ENCODE results near the gene SMARCA4.

DNA sequence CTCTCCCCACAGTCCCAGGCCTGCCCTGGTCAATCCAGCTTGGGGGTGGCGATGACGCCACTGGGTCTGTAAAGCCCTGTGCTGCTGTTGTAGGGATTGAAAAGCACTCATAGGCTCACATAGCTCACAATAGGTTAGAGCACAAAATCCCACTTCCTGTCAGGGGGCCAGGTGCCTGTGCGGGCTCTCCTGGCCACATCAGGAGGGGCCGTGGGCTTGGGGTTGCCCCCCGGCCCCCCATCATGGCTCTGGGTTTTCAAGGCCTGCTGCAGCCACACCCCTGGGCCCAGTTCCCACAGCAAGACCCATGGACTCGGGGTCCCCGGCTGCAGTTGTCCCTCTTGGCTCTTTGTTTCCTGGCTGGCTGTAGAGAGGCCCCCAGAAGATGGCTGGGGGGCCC lies 62.9 kb downstream of the SMARCA4 start:
- TF ChIP-seq, protein P1, sequence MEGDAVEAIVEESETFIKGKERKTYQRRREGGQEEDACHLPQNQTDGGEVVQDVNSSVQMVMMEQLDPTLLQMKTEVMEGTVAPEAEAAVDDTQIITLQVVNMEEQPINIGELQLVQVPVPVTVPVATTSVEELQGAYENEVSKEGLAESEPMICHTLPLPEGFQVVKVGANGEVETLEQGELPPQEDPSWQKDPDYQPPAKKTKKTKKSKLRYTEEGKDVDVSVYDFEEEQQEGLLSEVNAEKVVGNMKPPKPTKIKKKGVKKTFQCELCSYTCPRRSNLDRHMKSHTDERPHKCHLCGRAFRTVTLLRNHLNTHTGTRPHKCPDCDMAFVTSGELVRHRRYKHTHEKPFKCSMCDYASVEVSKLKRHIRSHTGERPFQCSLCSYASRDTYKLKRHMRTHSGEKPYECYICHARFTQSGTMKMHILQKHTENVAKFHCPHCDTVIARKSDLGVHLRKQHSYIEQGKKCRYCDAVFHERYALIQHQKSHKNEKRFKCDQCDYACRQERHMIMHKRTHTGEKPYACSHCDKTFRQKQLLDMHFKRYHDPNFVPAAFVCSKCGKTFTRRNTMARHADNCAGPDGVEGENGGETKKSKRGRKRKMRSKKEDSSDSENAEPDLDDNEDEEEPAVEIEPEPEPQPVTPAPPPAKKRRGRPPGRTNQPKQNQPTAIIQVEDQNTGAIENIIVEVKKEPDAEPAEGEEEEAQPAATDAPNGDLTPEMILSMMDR (IDR thresholded peaks at IDR 0.05) = no peak
- TF ChIP-seq POLR2A (IDR thresholded peaks at IDR 0.05) = no peak

Measured in Peyer's patch (tissue), 4 donors.